ENCODE results near the gene CFLAR. TPM values are rescaled to one million over a fixed set of nuclear protein-coding genes. Genes with fewer than 3 reads are reported as not detected.
A peak's percentile ranks its signal among the peaks of the same experiment; 100 is the strongest.

The CFLAR gene
- total and polyA plus RNA-seq, 2 of the 4 experiments (the other 2 are of a cell fraction): 29.2 to 59.9 TPM

DNA sequence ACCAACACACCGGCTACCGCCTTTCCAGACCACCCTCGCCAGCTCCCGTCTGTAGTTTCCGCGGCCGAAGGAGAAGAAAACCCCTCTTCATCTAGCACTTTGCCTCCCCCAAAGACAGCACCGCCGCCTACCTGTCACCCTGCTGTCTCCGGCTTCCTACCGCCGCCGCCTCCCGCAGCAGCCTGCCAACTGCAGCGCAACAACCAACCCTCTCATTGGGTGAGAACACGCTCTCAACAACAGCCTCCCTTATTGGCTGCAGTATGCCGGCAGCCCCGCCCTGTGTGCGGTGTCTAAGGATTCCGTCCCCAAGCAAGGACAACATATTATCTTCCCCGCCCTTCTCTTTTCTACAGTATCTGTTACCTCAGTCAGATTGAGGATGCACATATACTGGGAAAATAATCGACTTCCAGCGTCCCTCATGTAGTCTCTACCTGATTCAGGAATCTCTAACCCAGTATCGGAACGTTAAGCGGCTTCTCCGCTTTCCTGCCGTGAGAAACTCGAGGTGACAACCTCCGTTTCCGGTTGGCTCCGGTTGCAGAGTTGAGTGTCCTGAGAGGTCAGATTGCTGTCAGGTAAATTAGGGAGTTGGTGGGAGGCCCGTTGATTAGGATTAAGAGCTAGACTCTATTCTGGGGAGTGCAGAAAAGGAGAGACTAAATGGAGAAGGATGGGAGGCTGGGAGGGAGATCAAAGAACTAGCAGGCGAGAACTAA lies 44.3 kb upstream of the CFLAR start, which contains the start of the genes HYCC2 and NDUFB3:
Gene HYCC2, minus strand, starts transcription at position 193 of the 722 bp plus-strand sequence. CDS start 47,662 bp downstream, outside the sequence.
Gene NDUFB3, plus strand, starts transcription at position 523 of the 722 bp plus-strand sequence. CDS start 6,882 bp downstream, outside the sequence.
- dilution Hi-C loops (cut with HindIII; ENCODE audit: low sequenced_read_pairs, unreplicated experiment): no loop called here
- Histone ChIP-seq H4K91ac (ENCODE audit: insufficient read depth, low read depth, low read length) (peak within 1 kb of the TSS; percentile 93), H2AK9ac (replicated peaks; ENCODE audit: low read depth, low read length, poor library complexity) (peak within 1 kb of the TSS; percentile 94), H2BK20ac (ENCODE audit: low read depth, low read length) (peak within 1 kb of the TSS; percentile 84; the same call in 1 of the 2 replicates), H3K36me3 (ENCODE audit: control insufficient read depth, insufficient read depth, low read length) (no peaks in the 10 kb centered on the region), H3K56ac (ENCODE audit: extremely low read depth, insufficient read depth, low read length) (peak within 1 kb of the TSS; percentile 98), H3K23ac (ENCODE audit: low read depth, low read length) (peak within 1 kb of the TSS; percentile 91), H3K4ac (ENCODE audit: low read depth, low read length) (peak within 1 kb of the TSS; percentile 88), H3K9ac (ENCODE audit: low read depth, low read length) (peak within 1 kb of the TSS; percentile 89), H4K8ac (ENCODE audit: low read depth in 2 of 2, low read length in 2 of 2) (peak within 1 kb of the TSS; percentile 62 to 99), H3K27me3 (ENCODE audit: control insufficient read depth, insufficient read depth, low read length) (no peaks in the 10 kb centered on the region), H3K14ac (replicated peaks; ENCODE audit: low read depth, low read length) (peak within 1 kb of the TSS; percentile 97), H3K18ac (ENCODE audit: low read depth, low read length) (peak within 1 kb of the TSS; percentile 83; the same call in 1 of the 2 replicates), H3K9me3 (ENCODE audit: control insufficient read depth, insufficient read depth, low read length) (no peaks in the 10 kb centered on the region), H3K4me1 (ENCODE audit: control insufficient read depth, insufficient read depth, low read length) (no peaks in the 10 kb centered on the region), H2AK5ac (ENCODE audit: low read depth, low read length) (no peak within 1 kb of the TSS), H4K5ac (ENCODE audit: low read depth, low read length) (peak within 1 kb of the TSS; percentile 92), H2BK15ac (ENCODE audit: low read depth, low read length) (peak within 1 kb of the TSS; percentile 82; the same call in 2 of the 3 replicates), H3K4me2 (ENCODE audit: low read depth, low read length) (peak within 1 kb of the TSS; percentile 98), H4K20me1 (ENCODE audit: insufficient read depth, low read length) (peaks cover 8% of the 10 kb centered on the region; the same call in 1 of the 2 replicates), H2BK5ac (ENCODE audit: low read depth, low read length, poor library complexity, severe bottlenecking) (peak within 1 kb of the TSS; percentile 94), H2BK120ac (ENCODE audit: low read depth, low read length) (peak within 1 kb of the TSS; percentile 96), H3K27ac (ENCODE audit: insufficient read depth, low read length) (peak within 1 kb of the TSS; percentile 68), H3K4me3 (ENCODE audit: insufficient read depth, low read depth, low read length) (peak within 1 kb of the TSS; percentile 94), H3K9me1 (ENCODE audit: insufficient read depth, low read length) (no peaks in the 10 kb centered on the region), H2AFZ (replicated peaks; ENCODE audit: low read length, poor library complexity) (peak within 1 kb of the TSS; percentile 96), H3K79me1 (ENCODE audit: low read depth in 1 of 2, low read length in 2 of 2) (peaks cover 7 to 50% of the 10 kb centered on the region in 2 experiments)
- 0% methylated on average over 15 of the region's 34 CpGs; no CpG with 5 or more reads in 1 of the 2 experiments for WGBS, 2 experiments (ENCODE audit: extremely low coverage in 2 of 2, insufficient read length in 1 of 2)
- POLR2A ChIA-PET (ENCODE audit: unreplicated experiment): no interaction called here
- no TSS peak for BruUV-seq (replicated peaks)
- intact Hi-C loops (cut with micrococcal nuclease): loop anchor here (1.0 to 5.0 kb wide), 3 partner anchors 46 to 106 kb away; partner anchors contain the start of gene CFLAR
- CTCF ChIA-PET: no interaction called here
- in situ Hi-C loops (cut with MboI; ENCODE audit: low sequenced_read_pairs): no loop called here
- DNase-seq (peak; percentile 93), ATAC-seq (ENCODE audit: low read depth) (peak; percentile 98)
- 0 out of 2 replicates have a peak, but pooled peaks have one; percentile 77 for TF ChIP-seq CHD1 (IDR thresholded peaks at IDR 0.05; ENCODE audit: low read depth, low read length)
- TF ChIP-seq FOS (IDR thresholded peaks at IDR 0.05; ENCODE audit: low read depth, low read length): no peak
- 0 out of 2 replicates have a peak, but pooled peaks have one; percentile 30 for TF ChIP-seq POLR2A (IDR thresholded peaks at IDR 0.05; ENCODE audit: low read depth, low read length)
- TF ChIP-seq ELK1 (IDR thresholded peaks at IDR 0.05; ENCODE audit: borderline replicate concordance, low read depth, low read length): no peak
- no peak for TF ChIP-seq MAFK (IDR thresholded peaks at IDR 0.05; ENCODE audit: low read depth, low read length)
- TF ChIP-seq SMC3 (IDR thresholded peaks at IDR 0.05; ENCODE audit: low read depth, low read length): no peak
- no peak for TF ChIP-seq NFE2L2 (IDR thresholded peaks at IDR 0.05; ENCODE audit: low read depth, low read length)
- TF ChIP-seq, protein P1, sequence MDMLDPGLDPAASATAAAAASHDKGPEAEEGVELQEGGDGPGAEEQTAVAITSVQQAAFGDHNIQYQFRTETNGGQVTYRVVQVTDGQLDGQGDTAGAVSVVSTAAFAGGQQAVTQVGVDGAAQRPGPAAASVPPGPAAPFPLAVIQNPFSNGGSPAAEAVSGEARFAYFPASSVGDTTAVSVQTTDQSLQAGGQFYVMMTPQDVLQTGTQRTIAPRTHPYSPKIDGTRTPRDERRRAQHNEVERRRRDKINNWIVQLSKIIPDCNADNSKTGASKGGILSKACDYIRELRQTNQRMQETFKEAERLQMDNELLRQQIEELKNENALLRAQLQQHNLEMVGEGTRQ (IDR thresholded peaks at IDR 0.05; ENCODE audit: low read depth, low read length): no peak
- TF ChIP-seq BHLHE40 (IDR thresholded peaks at IDR 0.05; ENCODE audit: low read depth, low read length): no peak
- TF ChIP-seq MAZ (IDR thresholded peaks at IDR 0.05; ENCODE audit: borderline replicate concordance, low read depth, low read length): peak; percentile 85
- TF ChIP-seq RCOR1 (IDR thresholded peaks at IDR 0.05; ENCODE audit: insufficient replicate concordance, low read length): no peak
- no peak for TF ChIP-seq CEBPB (IDR thresholded peaks at IDR 0.05; ENCODE audit: low read depth, low read length)
- TF ChIP-seq, protein P2, sequence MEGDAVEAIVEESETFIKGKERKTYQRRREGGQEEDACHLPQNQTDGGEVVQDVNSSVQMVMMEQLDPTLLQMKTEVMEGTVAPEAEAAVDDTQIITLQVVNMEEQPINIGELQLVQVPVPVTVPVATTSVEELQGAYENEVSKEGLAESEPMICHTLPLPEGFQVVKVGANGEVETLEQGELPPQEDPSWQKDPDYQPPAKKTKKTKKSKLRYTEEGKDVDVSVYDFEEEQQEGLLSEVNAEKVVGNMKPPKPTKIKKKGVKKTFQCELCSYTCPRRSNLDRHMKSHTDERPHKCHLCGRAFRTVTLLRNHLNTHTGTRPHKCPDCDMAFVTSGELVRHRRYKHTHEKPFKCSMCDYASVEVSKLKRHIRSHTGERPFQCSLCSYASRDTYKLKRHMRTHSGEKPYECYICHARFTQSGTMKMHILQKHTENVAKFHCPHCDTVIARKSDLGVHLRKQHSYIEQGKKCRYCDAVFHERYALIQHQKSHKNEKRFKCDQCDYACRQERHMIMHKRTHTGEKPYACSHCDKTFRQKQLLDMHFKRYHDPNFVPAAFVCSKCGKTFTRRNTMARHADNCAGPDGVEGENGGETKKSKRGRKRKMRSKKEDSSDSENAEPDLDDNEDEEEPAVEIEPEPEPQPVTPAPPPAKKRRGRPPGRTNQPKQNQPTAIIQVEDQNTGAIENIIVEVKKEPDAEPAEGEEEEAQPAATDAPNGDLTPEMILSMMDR (conservative IDR thresholded peaks at IDR 0.05; ENCODE audit: low read depth, low read length): no peak; the same call in 1 of the 2 replicates
- TF ChIP-seq RAD21 (IDR thresholded peaks at IDR 0.05; ENCODE audit: low read length): peak; percentile 23; the same call in 1 of the 2 replicates

All from IMR-90 (cell line).